Smooth muscle cell (in vitro differentiated cells): ENCODE results near the gene UBASH3A. TPM values are rescaled to one million over a fixed set of nuclear protein-coding genes. Genes with fewer than 3 reads are reported as not detected.

Experiments used
- DNase-seq: peaks from one replicate; lab custom pipeline; 2025; ENCODE audit not compliant: unreplicated experiment; lab: John Stamatoyannopoulos, UW
- H2AFZ ChIP-seq: fragments of 200-600 bp; sonication (generic); 2 replicates; pipeline ENCODE4 v1.6.0; 2016; ENCODE audit warnings: antibody characterized with exemption, low read depth, mild to moderate bottlenecking
- H3F3A ChIP-seq: fragments of 200-600 bp; sonication (generic); 2 replicates; pipeline ENCODE4 v1.6.0; 2017; ENCODE audit warnings: antibody characterized with exemption, low read depth
- H3K27ac ChIP-seq: fragments of 200-600 bp; sonication (generic); 2 replicates; pipeline ENCODE4 v1.5.1; 2016; ENCODE audit warnings: low read depth, mild to moderate bottlenecking
- H3K27me3 ChIP-seq: fragments of 200-600 bp; sonication (generic); 2 replicates; pipeline ENCODE4 v1.6.1; 2016; ENCODE audit warnings: low read depth, mild to moderate bottlenecking
- H3K36me3 ChIP-seq: fragments of 200-600 bp; sonication (generic); 2 replicates; pipeline ENCODE4 v1.5.1; 2016; ENCODE audit warnings: low read depth
- H3K4me1 ChIP-seq: fragments of 200-600 bp; sonication (generic); 2 replicates; pipeline ENCODE4 v1.5.1; 2016; ENCODE audit warnings: low read depth
- H3K4me2 ChIP-seq: fragments of 200-600 bp; sonication (generic); 2 replicates; pipeline ENCODE4 v1.6.0; 2016; ENCODE audit warnings: mild to moderate bottlenecking
- H3K4me3 ChIP-seq: fragments of 200-600 bp; sonication (generic); 2 replicates; pipeline ENCODE4 v1.5.1; 2016; ENCODE audit warnings: mild to moderate bottlenecking
- H3K79me2 ChIP-seq: fragments of 200-600 bp; sonication (generic); 2 replicates; pipeline ENCODE4 v1.6.0; 2016; ENCODE audit warnings: low read depth, mild to moderate bottlenecking
- H3K9ac ChIP-seq: fragments of 200-600 bp; sonication (generic); 2 replicates; pipeline ENCODE4 v1.6.0; 2016; ENCODE audit warnings: low read depth
- H3K9me3 ChIP-seq: fragments of 200-600 bp; sonication (generic); replicated peaks from 2 replicates; pipeline ENCODE4 v1.5.1; 2016; ENCODE audit warnings: low read depth
- H4K20me1 ChIP-seq: fragments of 200-600 bp; sonication (generic); 2 replicates; pipeline ENCODE4 v1.6.0; 2016; ENCODE audit warnings: low read depth
- WGBS: methylation state at CpG from one replicate; pipeline ENCODE4 v1.1.7; 2016; ENCODE audit warnings: low lambda C conversion rate; 5-methylcytosine and 5-hydroxymethylcytosine counted together
- polyA plus RNA-seq: library from polyadenylated mRNA; unstranded; fragments of >200 nt; fragmentation: Nextera tagmentation; extraction: Ambion mirVana; gene quantifications from 2 replicates; pipeline ENCODE4 v1.2.1, GENCODE V29; 2016
- total RNA-seq: library from RNA; depleted of rRNA; stranded (reverse); fragments of >200 nt; gene quantifications from 2 replicates; pipeline ENCODE4 v1.2.3, GENCODE V29; 2014
- TF ChIP-seq, protein P1 (sequence below): fragments of 200-600 bp; sonication (generic); IDR thresholded peaks from 2 replicates; pipeline ENCODE4 v1.5.1; 2017; ENCODE audit warnings: borderline replicate concordance, mild to moderate bottlenecking, antibody characterized with exemption; ENCODE audit not compliant: insufficient read depth, poor library complexity, severe bottlenecking

Gene UBASH3A
- total and polyA plus RNA-seq, 2 experiments from 2014 or later, result not detected

DNA sequence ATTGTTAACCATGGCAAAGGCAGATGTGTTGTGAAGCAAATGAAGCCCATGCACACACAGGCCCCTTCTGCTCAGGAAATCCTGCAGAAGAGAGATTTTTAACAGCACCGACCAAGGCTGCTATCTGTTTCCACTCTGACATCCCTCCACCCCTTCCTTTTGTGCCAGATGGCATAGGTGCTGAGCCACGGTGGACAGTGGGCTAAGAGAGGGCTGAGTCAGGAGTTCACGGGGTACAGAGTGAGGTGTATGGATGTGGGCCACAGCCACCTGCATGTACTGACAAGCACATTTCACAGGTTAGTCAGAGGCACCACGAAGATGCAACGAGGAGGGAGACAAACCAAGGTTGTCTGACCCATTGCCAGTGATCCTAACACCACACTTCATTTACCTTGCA is 82.8 kb downstream of the UBASH3A start:
- no peak overlapping the region for H3K4me2 ChIP-seq
- no peaks in the 10 kb centered on the region for H3K27me3 ChIP-seq
- no peak overlapping the region for H3K27ac ChIP-seq
- H3K9me3 ChIP-seq, result no peaks in the 10 kb centered on the region
- TF ChIP-seq, protein P1, sequence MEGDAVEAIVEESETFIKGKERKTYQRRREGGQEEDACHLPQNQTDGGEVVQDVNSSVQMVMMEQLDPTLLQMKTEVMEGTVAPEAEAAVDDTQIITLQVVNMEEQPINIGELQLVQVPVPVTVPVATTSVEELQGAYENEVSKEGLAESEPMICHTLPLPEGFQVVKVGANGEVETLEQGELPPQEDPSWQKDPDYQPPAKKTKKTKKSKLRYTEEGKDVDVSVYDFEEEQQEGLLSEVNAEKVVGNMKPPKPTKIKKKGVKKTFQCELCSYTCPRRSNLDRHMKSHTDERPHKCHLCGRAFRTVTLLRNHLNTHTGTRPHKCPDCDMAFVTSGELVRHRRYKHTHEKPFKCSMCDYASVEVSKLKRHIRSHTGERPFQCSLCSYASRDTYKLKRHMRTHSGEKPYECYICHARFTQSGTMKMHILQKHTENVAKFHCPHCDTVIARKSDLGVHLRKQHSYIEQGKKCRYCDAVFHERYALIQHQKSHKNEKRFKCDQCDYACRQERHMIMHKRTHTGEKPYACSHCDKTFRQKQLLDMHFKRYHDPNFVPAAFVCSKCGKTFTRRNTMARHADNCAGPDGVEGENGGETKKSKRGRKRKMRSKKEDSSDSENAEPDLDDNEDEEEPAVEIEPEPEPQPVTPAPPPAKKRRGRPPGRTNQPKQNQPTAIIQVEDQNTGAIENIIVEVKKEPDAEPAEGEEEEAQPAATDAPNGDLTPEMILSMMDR, result no peak
- no peak overlapping the region for H2AFZ ChIP-seq
- WGBS, result 80% methylated on average over 5 of the region's 5 CpGs
- no peak for DNase-seq
- no peaks in the 10 kb centered on the region for H3K79me2 ChIP-seq
- H4K20me1 ChIP-seq, result no peaks in the 10 kb centered on the region
- no peaks in the 10 kb centered on the region for H3F3A ChIP-seq
- H3K9ac ChIP-seq, result no peak overlapping the region
- H3K4me3 ChIP-seq, result no peak overlapping the region
- H3K36me3 ChIP-seq, result no peaks in the 10 kb centered on the region
- no peaks in the 10 kb centered on the region for H3K4me1 ChIP-seq

DNA sequence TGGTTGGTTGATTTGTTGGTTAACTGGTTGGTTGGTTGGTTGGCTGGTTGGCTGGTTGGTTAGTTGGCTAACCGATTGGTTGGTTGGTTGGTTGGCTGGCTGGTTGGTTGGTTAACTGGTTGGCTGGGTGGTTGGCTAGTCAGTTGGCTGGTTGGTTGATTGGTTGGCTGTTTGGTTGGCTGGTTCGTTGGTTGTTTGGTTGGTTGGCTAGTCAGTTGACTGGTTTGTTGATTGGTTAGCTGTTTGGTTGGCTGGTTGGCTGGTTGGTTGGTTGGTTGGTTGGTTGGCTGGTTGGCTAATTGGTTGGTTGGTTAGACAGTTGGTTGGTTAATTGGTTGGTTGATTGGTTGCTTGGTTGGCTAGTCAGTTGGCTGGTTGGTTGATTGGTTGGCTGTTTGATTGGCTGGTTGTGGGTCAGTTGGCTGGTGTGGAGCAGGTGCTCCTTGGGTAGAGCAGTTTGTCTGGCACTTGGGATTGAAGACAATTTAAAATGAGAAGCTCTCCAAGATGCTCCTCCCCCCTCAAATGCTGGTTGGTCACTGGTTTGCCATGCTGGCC is 85.4 kb downstream of the UBASH3A start:
- no peaks in the 10 kb centered on the region for H3K4me1 ChIP-seq
- WGBS, result 90% methylated on average over 2 of the region's 2 CpGs
- TF ChIP-seq, protein P1, result no peak
- H3K27ac ChIP-seq, result no peak overlapping the region
- no peaks in the 10 kb centered on the region for H3K27me3 ChIP-seq
- H2AFZ ChIP-seq, result no peak overlapping the region
- no peak overlapping the region for H3K9ac ChIP-seq
- no peaks in the 10 kb centered on the region for H3K79me2 ChIP-seq
- no peaks in the 10 kb centered on the region for H3F3A ChIP-seq
- no peaks in the 10 kb centered on the region for H4K20me1 ChIP-seq
- no peak overlapping the region for H3K4me2 ChIP-seq
- no peaks in the 10 kb centered on the region for H3K9me3 ChIP-seq
- no peak overlapping the region for H3K4me3 ChIP-seq
- DNase-seq, result no peak
- H3K36me3 ChIP-seq, result no peaks in the 10 kb centered on the region

DNA sequence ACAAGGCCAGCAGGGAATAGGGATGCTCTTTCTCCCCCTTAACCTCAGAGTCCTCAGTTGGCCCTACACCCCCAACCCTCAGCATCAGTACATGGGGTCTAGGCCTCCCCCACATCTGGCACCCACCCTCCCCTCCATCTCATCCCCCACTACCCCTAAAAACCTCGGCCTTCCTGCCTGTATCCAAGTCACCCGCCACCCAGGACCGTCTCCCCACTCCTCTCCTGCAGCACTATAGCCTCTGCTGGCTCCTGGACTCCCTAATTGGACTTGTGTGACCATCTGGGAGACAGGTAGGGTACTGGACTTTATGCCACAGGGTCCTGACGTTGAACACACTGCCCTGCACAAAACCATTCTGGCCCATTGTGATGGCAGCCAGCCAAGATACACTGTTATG is 86.3 kb downstream of the UBASH3A start:
- Histone ChIP-seq H3K27me3 (no peaks in the 10 kb centered on the region), H3K27ac (no peak overlapping the region), H3K79me2 (no peaks in the 10 kb centered on the region), H3F3A (no peaks in the 10 kb centered on the region), H3K4me1 (no peaks in the 10 kb centered on the region), H2AFZ (no peak overlapping the region), H3K4me3 (no peak overlapping the region), H3K36me3 (no peaks in the 10 kb centered on the region), H3K9ac (no peak overlapping the region), H4K20me1 (no peaks in the 10 kb centered on the region), H3K9me3 (no peaks in the 10 kb centered on the region), H3K4me2 (no peak overlapping the region)
- 94% methylated on average over 4 of the region's 4 CpGs for WGBS
- TF ChIP-seq, protein P1, result no peak
- no peak for DNase-seq

DNA sequence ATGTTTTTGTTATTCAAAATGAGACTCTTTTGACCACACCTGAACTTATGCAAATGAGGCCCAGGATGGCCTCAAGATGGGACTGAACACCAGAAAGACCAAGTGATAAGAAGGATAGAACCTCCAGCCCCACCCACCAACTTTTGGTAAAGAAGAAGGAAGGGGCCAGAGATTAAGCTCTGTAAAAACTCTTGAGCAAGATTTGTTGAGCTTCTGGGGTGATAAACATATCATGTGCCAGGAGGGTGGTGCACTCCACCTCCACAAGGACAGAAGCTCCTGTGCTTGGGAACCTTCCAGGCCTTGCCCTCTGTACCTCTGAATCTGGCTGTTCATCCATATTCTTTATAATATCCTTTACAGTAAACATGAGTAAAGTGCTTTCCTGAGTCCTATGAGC is 87.0 kb downstream of the UBASH3A start:
- Histone ChIP-seq H3K79me2 (no peaks in the 10 kb centered on the region), H3K4me1 (peaks cover 3% of the 10 kb centered on the region), H3K36me3 (no peaks in the 10 kb centered on the region), H3K4me3 (no peak overlapping the region), H3K27me3 (no peaks in the 10 kb centered on the region), H3K4me2 (no peak overlapping the region), H4K20me1 (no peaks in the 10 kb centered on the region), H3K27ac (no peak overlapping the region), H3F3A (no peaks in the 10 kb centered on the region), H2AFZ (no peak overlapping the region), H3K9me3 (no peaks in the 10 kb centered on the region), H3K9ac (no peak overlapping the region)
- TF ChIP-seq, protein P1, result no peak
- no peak for DNase-seq
